Neural cell (in vitro differentiated cells): ENCODE results near the gene STK10. TPM values are rescaled to one million over a fixed set of nuclear protein-coding genes. Genes with fewer than 3 reads are reported as not detected.

Source experiments
- H2AFZ ChIP-seq: fragments of 200-600, 300-800 bp; sonication (generic), shearing (Covaris generic); 2 replicates; pipeline ENCODE4 v1.6.0; 2014; ENCODE audit warnings: low read depth, mild to moderate bottlenecking, antibody characterized with exemption, low read length, moderate library complexity
- H3F3A ChIP-seq: fragments of 200-600 bp; shearing (Covaris generic); 2 replicates; pipeline ENCODE4 v1.6.1; 2016; ENCODE audit warnings: mild to moderate bottlenecking, moderate library complexity, mixed read lengths, antibody characterized with exemption, low read length; ENCODE audit not compliant: insufficient read depth, poor library complexity, severe bottlenecking
- H3K27ac ChIP-seq: fragments of 200-600, 300-800 bp; sonication (generic), shearing (Covaris generic); 2 replicates; pipeline ENCODE4 v1.5.1; 2014; ENCODE audit warnings: mild to moderate bottlenecking, low read length, moderate library complexity
- H3K27me3 ChIP-seq: fragments of 300-800, 200-600 bp; sonication (generic), shearing (Covaris generic); 2 replicates; pipeline ENCODE4 v1.6.0; 2014; ENCODE audit warnings: mild to moderate bottlenecking, low read depth, low read length, moderate library complexity; ENCODE audit not compliant: insufficient read depth
- H3K36me3 ChIP-seq: fragments of 300-800, 200-600 bp; sonication (generic), shearing (Covaris generic); 2 replicates; pipeline ENCODE4 v1.5.1; 2014; ENCODE audit warnings: mild to moderate bottlenecking, antibody characterized with exemption, low read length, moderate library complexity; ENCODE audit not compliant: insufficient read depth
- H3K4me2 ChIP-seq: fragments of 300-800, 200-600 bp; sonication (generic), shearing (Covaris generic); 2 replicates; pipeline ENCODE4 v1.6.0; 2014; ENCODE audit warnings: mild to moderate bottlenecking, low read length
- H3K4me3 ChIP-seq: fragments of 300-800, 200-600 bp; sonication (generic), shearing (Covaris generic); 2 replicates; pipeline ENCODE4 v1.5.1; 2014; ENCODE audit warnings: mild to moderate bottlenecking, low read length, moderate library complexity
- H3K79me2 ChIP-seq: fragments of 200-600 bp; shearing (Covaris generic); replicated peaks from 2 replicates; pipeline ENCODE4 v1.6.0; 2014; ENCODE audit warnings: mild to moderate bottlenecking, low read length, moderate library complexity; ENCODE audit not compliant: insufficient read depth
- H3K9ac ChIP-seq: fragments of 300-800, 200-600 bp; sonication (generic), shearing (Covaris generic); 2 replicates; pipeline ENCODE4 v1.6.1; 2016; ENCODE audit warnings: mild to moderate bottlenecking, low read length, mixed read lengths
- H3K9me2 ChIP-seq: fragments of 200-600 bp; shearing (Covaris generic); 2 replicates; pipeline ENCODE4 v1.6.1; 2016; ENCODE audit warnings: mild to moderate bottlenecking, low read length, mixed read lengths; ENCODE audit not compliant: insufficient read depth
- H3K9me3 ChIP-seq: fragments of 200-600, 300-800 bp; sonication (generic), shearing (Covaris generic); 2 replicates; pipeline ENCODE4 v1.6.1; 2016; ENCODE audit warnings: mild to moderate bottlenecking, mixed run types, low read length, moderate library complexity, mixed read lengths
- H4K20me1 ChIP-seq: fragments of 200-600 bp; shearing (Covaris generic); 2 replicates; pipeline ENCODE4 v1.6.1; 2016; ENCODE audit warnings: mild to moderate bottlenecking, mixed run types; ENCODE audit not compliant: insufficient read depth
- CTCF ChIP-seq: fragments of 450-650 bp; IDR thresholded peaks from 2 replicates; pipeline ENCODE4 v1.5.1; 2014; ENCODE audit warnings: antibody characterized with exemption, mild to moderate bottlenecking, moderate library complexity; ENCODE audit not compliant: poor library complexity, severe bottlenecking
- EP300 ChIP-seq: fragments of 450-650 bp; conservative IDR thresholded peaks from 2 replicates; pipeline ENCODE4 v1.6.1; 2014; ENCODE audit warnings: antibody characterized with exemption, mild to moderate bottlenecking, moderate library complexity; ENCODE audit not compliant: poor library complexity, severe bottlenecking
- EZH2 ChIP-seq: fragments of 200-600, 300-800 bp; shearing (Covaris generic), sonication (generic); IDR thresholded peaks from 2 replicates; pipeline ENCODE4 v1.6.1; 2014; ENCODE audit warnings: antibody characterized with exemption, low read length, borderline replicate concordance, mild to moderate bottlenecking; ENCODE audit not compliant: insufficient read depth, poor library complexity, severe bottlenecking
- MXI1 ChIP-seq: fragments of 450-650 bp; conservative IDR thresholded peaks from 2 replicates; pipeline ENCODE4 v1.6.1; 2014; ENCODE audit warnings: antibody characterized with exemption, mild to moderate bottlenecking; ENCODE audit not compliant: poor library complexity, severe bottlenecking
- POLR2AphosphoS5 ChIP-seq: IDR thresholded peaks from 2 replicates; pipeline ENCODE4 v1.6.1; 2012
- RAD21 ChIP-seq: fragments of 450-650 bp; conservative IDR thresholded peaks from 2 replicates; pipeline ENCODE4 v1.6.1; 2014; ENCODE audit warnings: antibody characterized with exemption, mild to moderate bottlenecking, moderate library complexity
- REST ChIP-seq: IDR thresholded peaks from 2 replicates; pipeline ENCODE4 v1.6.1; 2012; ENCODE audit warnings: borderline replicate concordance
- SMC3 ChIP-seq: fragments of 450-650 bp; conservative IDR thresholded peaks from 2 replicates; pipeline ENCODE4 v1.6.1; 2014; ENCODE audit warnings: antibody characterized with exemption, mild to moderate bottlenecking, moderate library complexity; ENCODE audit not compliant: poor library complexity
- TAF1 ChIP-seq: IDR thresholded peaks from 2 replicates; pipeline ENCODE4 v1.6.1; 2012; ENCODE audit warnings: low read depth
- polyA plus RNA-seq: library from polyadenylated mRNA; depleted of rRNA; stranded (reverse); fragments of >200 nt; gene quantifications from 2 replicates; pipeline ENCODE4 v1.2.3, GENCODE V29; 2014

STK10 gene
- polyA plus RNA-seq, 1 donor from 2014 or later = 8.2 TPM

- H3K79me2 ChIP-seq = no peaks in the 10 kb centered on the region
- H3F3A ChIP-seq = no peaks in the 10 kb centered on the region
- H3K9me3 ChIP-seq = no peaks in the 10 kb centered on the region
- H3K9ac ChIP-seq = no peak overlapping the region
- H3K4me3 ChIP-seq = no peak overlapping the region
- H3K9me2 ChIP-seq = no peaks in the 10 kb centered on the region
- TF ChIP-seq SMC3 (no peak), EP300 (no peak), TAF1 (no peak), RAD21 (no peak), EZH2 (no peak), POLR2AphosphoS5 (no peak), MXI1 (no peak), REST (no peak), CTCF (no peak)
- H3K27me3 ChIP-seq = no peaks in the 10 kb centered on the region
- H3K27ac ChIP-seq = no peak overlapping the region
- no peak overlapping the region for H2AFZ ChIP-seq
- H3K4me2 ChIP-seq = no peak overlapping the region
- H3K36me3 ChIP-seq = no peaks in the 10 kb centered on the region
- H4K20me1 ChIP-seq = no peaks in the 10 kb centered on the region
Observed at GRCh38 chr5:172160506-172160905, 27.5 kb downstream of the STK10 start.

- no peaks in the 10 kb centered on the region for H3K9me2 ChIP-seq
- no peaks in the 10 kb centered on the region for H3F3A ChIP-seq
- H2AFZ ChIP-seq = no peak overlapping the region
- H4K20me1 ChIP-seq = no peaks in the 10 kb centered on the region
- no peak overlapping the region for H3K27ac ChIP-seq
- H3K4me2 ChIP-seq = no peak overlapping the region
- no peak for TF ChIP-seq EZH2
- TF ChIP-seq TAF1 = no peak
- no peak for TF ChIP-seq RAD21
- H3K79me2 ChIP-seq = no peaks in the 10 kb centered on the region
- H3K27me3 ChIP-seq = no peaks in the 10 kb centered on the region
- H3K36me3 ChIP-seq = no peaks in the 10 kb centered on the region
- H3K4me3 ChIP-seq = no peak overlapping the region
- no peaks in the 10 kb centered on the region for H3K9me3 ChIP-seq
- H3K9ac ChIP-seq = no peak overlapping the region
Observed at GRCh38 chr5:172159016-172159415, 29.0 kb downstream of the STK10 start.

GRCh38 chr5:172156541-172156994, 31.5 kb downstream of the STK10 start:
- Histone ChIP-seq H2AFZ (no peak overlapping the region), H3K4me2 (no peak overlapping the region), H3F3A (no peaks in the 10 kb centered on the region), H3K27me3 (no peaks in the 10 kb centered on the region), H3K9me3 (no peaks in the 10 kb centered on the region), H3K36me3 (no peaks in the 10 kb centered on the region), H3K79me2 (no peaks in the 10 kb centered on the region), H4K20me1 (no peaks in the 10 kb centered on the region), H3K27ac (no peak overlapping the region), H3K9ac (no peak overlapping the region), H3K9me2 (no peaks in the 10 kb centered on the region), H3K4me3 (no peak overlapping the region)
- TF ChIP-seq MXI1 = no peak
- no peak for TF ChIP-seq TAF1
- TF ChIP-seq POLR2AphosphoS5 = no peak
- no peak for TF ChIP-seq RAD21
- no peak for TF ChIP-seq SMC3
- no peak for TF ChIP-seq EP300
- TF ChIP-seq REST = no peak
- TF ChIP-seq CTCF = no peak
- no peak for TF ChIP-seq EZH2
